GM19023 (cell line): ENCODE measurements around the gene FAM83G.

Experiments
- ATAC-seq: cut with Tn5 transposase; IDR thresholded peaks from one replicate; pipeline ENCODE4 v1.9.1; 2021; ENCODE audit warnings: mild to moderate bottlenecking, moderate library complexity; ENCODE audit not compliant: unreplicated experiment

FAM83G gene

DNA sequence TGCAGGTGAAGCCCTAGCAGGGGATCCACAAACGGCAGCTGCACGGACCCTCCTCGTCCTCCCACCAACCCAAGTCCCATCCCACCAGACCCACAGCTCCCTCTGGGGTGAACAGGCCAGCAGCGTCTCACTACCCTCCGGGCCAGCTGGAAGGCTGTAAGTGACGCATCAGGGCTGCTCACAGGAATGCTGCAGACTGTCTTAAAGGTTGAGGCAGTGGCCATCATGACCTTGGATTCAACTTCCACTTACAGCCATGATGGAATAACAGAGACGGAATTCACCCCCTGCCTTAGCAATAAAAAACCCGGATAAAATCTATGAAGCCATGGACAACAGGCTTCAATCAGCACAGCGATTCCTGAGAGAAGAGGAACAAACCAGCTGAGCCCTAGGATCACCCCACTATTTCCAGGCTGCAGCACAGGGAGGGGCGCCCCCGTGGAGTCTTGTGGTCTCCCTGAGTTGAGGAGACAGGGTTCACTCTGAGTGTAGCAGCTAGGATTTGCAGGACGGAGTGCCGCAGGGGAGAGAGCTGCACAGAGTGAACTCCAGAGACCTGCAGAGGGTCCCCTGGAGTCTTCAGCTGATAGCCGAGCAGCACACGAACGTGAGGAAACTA, 10.5 kb downstream of the FAM83G start:
- no peak for ATAC-seq

DNA sequence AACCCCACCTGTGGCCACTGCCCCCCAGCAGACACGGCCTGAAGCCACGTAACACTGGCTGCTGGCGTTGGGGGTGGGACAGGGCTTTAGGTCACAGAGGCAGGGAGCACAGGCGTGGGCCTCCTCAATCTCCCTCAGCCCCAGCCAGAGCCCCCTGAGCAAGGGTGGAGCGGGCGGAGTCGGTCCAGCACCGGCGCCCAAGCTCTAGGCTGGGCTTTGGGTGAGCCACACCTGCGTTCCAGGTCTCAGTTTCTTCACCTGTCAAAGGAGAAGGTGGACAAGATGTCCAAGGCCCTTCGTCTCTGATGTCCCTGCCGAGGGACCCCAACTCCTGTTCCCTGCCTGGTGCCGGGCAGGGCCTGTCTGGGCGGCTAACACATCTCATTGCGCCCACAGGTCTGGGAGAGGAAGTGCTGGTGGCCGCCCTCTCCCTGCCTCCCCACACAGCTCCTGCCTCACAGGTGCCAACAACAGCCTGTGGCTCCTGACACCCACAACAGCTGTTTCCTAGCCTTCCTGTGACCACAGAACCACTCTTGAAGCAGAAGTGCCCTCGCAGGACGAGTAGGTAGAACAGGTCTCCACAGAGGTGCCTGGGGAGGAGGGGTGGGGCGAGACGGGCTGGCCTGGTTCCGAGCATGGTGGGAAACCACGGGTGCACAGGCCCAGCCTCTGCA, 12.0 kb downstream of the FAM83G start:
- ATAC-seq: no peak

DNA sequence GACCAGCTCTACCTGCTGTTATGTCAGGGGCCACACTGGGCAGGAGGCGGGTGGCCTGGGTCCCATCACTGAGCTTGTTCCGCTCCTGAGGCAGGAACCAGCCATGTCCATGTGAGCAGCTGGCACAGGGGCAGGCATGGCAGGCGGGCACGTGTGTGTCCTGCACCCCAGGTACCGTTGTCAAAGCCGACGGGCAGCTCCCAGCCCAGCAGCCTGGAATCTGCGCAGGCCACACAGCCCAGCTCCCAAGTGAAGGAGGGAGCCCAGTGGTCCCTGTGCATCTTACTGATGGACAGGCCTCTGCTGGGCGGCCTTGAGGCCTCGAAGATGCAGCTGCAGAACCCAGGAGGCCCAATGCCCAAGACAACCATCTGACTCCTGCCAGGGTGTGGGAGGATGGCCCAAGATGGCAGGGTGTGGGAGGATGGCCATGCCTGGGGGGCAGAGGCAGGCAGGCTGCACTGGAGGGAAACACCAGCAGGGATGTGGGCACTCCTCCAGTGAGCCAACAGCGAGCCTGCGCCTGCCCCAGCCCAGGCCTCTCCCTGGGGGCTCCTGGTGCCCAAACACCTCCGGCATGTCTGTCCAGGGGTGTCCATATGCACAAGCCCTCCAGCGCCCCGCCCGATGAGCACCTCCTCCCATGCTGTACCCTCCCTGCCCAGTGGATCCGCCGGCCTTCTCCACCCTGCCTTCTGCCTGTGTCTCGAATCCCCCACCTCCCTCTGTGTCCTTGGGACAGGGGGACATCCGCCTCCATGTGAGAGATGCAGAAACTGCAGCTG, 12.8 kb downstream of the FAM83G start:
- no peak for ATAC-seq

DNA sequence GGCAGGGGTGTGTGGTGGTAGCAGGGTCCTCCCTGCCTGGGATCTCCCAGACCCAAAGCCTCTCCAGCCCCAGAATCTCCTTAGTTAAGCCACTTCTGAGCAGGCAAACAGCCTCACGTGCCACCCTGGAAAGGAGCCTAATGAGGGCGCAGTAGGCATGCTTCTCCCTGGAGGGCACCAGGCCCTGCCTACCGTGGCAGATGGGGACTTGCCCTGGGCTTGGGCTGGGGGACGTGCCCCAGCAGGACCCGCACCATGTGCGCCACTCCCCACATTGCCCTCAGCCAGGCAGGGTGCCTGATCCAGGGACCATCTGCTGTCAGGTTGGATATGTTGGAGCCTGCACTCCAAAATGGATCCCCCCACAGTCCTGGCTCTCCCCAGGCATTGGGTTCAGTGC, 14.2 kb downstream of the FAM83G start:
- no peak for ATAC-seq

- ATAC-seq: no peak
Observed at GRCh38 chr17:18988546-18989173, 15.9 kb downstream of the FAM83G start.

GRCh38 chr17:18987862-18988545, 16.6 kb downstream of the FAM83G start:
- ATAC-seq: no peak

DNA sequence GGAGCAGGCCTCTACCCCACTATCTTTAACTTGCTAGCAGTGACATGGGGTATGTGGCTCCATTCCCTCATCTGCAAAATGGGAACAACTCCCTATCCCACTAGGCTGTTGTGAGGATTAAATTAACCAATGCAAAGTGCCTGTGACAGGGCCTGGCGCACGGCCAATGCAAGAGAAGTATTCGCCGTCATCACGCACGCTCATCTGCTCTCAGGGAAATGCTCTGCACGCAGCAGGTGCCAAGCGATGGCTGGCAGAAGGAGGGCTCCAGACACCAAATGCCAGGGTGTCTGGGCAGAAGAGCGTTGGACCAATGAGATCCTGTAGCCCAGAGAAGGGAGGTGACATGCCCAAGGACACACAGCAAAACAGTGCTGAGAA, 17.3 kb downstream of the FAM83G start:
- no peak for ATAC-seq

- ATAC-seq: no peak
Observed at GRCh38 chr17:18986541-18987229, 17.9 kb downstream of the FAM83G start.

DNA sequence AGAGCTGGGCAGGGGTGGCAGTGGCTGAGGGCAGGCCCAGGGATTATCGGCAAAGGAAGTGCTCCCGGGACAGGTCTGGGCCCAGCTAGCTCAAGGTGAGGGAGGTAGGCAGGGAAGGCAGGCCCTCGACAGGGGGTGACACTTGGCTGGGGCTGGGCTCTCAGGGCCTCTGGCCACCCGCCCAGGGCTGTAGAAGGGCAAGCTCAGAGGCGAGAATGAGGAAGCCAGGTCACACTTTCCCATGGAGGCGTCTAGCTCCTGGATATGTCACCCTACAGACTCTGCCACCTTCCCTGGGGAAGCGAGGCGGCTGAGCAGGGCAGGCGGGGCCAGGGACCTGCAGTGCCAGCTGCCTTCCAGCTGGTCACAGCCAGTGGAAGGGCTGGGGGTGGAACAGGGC, 19.1 kb downstream of the FAM83G start:
- ATAC-seq: no peak

GRCh38 chr17:18984273-18985114, 20.1 kb downstream of the FAM83G start:
- no peak for ATAC-seq

DNA sequence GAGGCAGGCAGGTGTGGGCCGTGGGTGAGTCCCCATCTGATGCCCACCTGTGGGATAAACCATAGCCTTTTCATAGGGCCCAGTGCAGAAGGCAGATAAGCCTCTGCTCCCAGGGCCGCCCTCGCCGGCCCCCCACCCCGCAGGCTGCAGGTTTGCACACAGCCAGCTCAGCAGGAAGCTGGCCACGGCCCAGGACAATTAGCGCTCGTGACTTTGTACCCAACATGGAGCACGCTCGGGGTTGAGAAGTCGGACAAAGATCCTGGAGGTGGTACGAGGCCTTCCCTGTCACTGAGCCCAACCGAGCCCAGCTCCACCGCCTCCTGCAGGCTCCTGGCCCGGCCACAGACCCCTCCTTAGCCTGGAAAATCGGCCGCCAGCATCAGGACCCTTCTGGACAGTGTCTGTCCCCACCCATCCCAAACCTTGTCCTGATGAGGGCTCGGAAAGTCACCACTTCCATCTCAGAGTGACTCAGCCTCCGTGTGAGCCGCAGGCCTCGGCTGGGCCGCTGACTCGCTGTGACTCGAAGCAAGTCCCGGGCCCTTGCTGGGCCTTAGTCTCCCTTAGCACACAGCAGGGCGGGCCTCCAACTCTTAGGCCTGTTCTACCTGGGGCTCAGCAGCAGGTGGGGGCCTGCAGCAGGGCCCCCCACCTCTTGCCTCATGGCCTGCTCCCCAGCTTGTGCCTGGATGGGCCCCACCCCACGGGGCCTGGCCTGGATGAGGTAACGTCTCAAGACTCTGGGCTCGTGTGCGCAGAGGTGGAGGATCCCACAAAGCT, 22.7 kb downstream of the FAM83G start:
- no peak for ATAC-seq

GRCh38 chr17:18981335-18981641, 23.3 kb downstream of the FAM83G start:
- ATAC-seq: no peak

DNA sequence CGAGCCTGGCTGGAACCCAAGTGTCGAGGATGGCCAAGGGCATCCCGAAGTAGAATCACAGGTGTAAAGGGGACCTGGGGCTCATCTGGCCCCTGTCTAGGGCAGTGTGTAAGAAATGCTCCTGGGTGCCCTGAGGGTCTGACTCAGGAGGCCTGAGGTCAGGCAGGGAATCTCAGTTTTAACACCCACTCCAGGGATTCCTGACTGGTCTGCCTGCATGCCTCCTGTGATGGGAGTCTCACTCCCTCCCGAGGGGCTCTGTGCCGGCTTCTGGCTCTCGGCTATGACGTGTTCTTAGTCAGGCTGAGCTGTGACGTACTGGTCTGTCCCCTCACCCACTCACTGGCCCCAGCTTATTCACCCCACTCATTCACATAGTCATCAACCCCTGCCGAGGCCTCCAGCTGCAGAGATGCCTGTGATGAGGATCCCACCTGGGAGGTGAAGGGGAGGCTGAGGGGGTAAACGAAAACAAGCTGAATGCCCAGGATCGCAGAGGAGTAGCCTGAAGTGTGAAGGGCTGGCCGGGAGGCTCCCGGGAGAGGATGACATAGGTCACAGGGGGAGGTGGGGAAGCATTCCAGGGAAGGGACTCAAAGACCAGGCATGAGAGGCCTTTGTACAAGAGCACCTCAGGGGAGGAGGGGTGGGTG, 23.8 kb downstream of the FAM83G start:
- ATAC-seq: no peak

GRCh38 chr17:18978655-18979054, 25.9 kb downstream of the FAM83G start:
- no peak for ATAC-seq

GRCh38 chr17:18978050-18978449, 26.5 kb downstream of the FAM83G start:
- ATAC-seq: no peak

GRCh38 chr17:18977646-18978045, 26.9 kb downstream of the FAM83G start:
- ATAC-seq: no peak

GRCh38 chr17:18977021-18977420, 27.5 kb downstream of the FAM83G start:
- no peak for ATAC-seq

DNA sequence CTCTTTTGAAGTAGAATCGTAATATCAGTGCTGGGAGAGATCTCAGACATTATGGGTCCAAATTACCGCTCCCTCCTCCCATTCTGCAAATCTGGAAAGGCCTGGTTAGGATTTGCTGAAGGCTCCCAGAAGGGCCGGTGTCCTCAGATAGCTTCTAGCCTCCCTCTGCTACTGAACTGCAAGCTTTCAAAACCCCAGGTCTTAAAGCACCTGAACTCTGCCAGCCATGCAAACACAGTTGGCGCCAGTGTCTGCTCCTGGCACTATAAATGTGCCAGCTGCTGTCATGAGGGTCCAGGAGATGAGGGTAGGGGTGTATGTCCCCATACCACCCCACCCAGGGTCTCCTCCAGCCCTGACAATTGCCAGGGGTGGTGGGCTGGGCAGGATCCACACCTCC, 28.4 kb downstream of the FAM83G start:
- no peak for ATAC-seq

GRCh38 chr17:18975597-18975996, 29.0 kb downstream of the FAM83G start:
- ATAC-seq: no peak
